HEK293T (cell line): Measurements from ENCODE around the gene ADAMTS7.

Source experiments
- ARNT ChIP-seq: fragments of 450-650 bp; IDR thresholded peaks from 2 replicates; pipeline ENCODE4 v1.6.1; 2017; ENCODE audit warnings: mild to moderate bottlenecking
- BHLHE40 ChIP-seq: fragments of 450-650 bp; IDR thresholded peaks from 2 replicates; pipeline ENCODE4 v1.6.1; 2016; ENCODE audit warnings: mild to moderate bottlenecking, moderate library complexity, borderline replicate concordance
- CTBP1 ChIP-seq: fragments of 450-650 bp; IDR thresholded peaks from 2 replicates; pipeline ENCODE4 v1.6.1; 2016; ENCODE audit warnings: borderline replicate concordance
- ELF4 ChIP-seq: fragments of 450-650 bp; IDR thresholded peaks from 2 replicates; pipeline ENCODE4 v1.6.1; 2017; ENCODE audit warnings: antibody characterized with exemption
- FOXA1 ChIP-seq: fragments of 450-650 bp; IDR thresholded peaks from 2 replicates; pipeline ENCODE4 v1.6.1; 2016; ENCODE audit warnings: mild to moderate bottlenecking
- FOXK2 ChIP-seq: fragments of 450-650 bp; IDR thresholded peaks from 2 replicates; pipeline ENCODE4 v1.6.1; 2016; ENCODE audit warnings: mild to moderate bottlenecking
- FOXM1 ChIP-seq: fragments of 450-650 bp; IDR thresholded peaks from 2 replicates; pipeline ENCODE4 v1.6.1; 2017; ENCODE audit warnings: mild to moderate bottlenecking, borderline replicate concordance
- HDGF ChIP-seq: fragments of 450-650 bp; IDR thresholded peaks from 2 replicates; pipeline ENCODE4 v1.6.1; 2017; ENCODE audit warnings: antibody characterized with exemption, borderline replicate concordance
- LEF1 ChIP-seq: fragments of 450-650 bp; IDR thresholded peaks from 2 replicates; pipeline ENCODE4 v1.6.1; 2017; ENCODE audit warnings: mild to moderate bottlenecking, borderline replicate concordance
- NFRKB ChIP-seq: fragments of 450-650 bp; IDR thresholded peaks from 2 replicates; pipeline ENCODE4 v1.6.1; 2016; ENCODE audit warnings: mild to moderate bottlenecking, moderate library complexity
- SUZ12 ChIP-seq: fragments of 450-650 bp; IDR thresholded peaks from 2 replicates; pipeline ENCODE4 v1.6.1; 2016; ENCODE audit warnings: mild to moderate bottlenecking
- TARDBP ChIP-seq: fragments of 450-650 bp; IDR thresholded peaks from 2 replicates; pipeline ENCODE4 v1.6.1; 2016
- ZNF384 ChIP-seq: fragments of 450-650 bp; IDR thresholded peaks from 2 replicates; pipeline ENCODE4 v1.6.1; 2016

GRCh38 chr15:78837131-78837530, 25.9 kb upstream of the ADAMTS7 start:
- TF ChIP-seq HDGF (no peak), NFRKB (no peak), ELF4 (no peak), BHLHE40 (no peak), FOXM1 (no peak), FOXA1 (no peak), FOXK2 (no peak), ARNT (no peak), TARDBP (no peak), ZNF384 (no peak), CTBP1 (no peak), SUZ12 (no peak), LEF1 (no peak)
